GM12872 (cell line): ENCODE data around the gene SLC26A1.

Source experiments
- TF ChIP-seq, protein P1 (sequence below): IDR thresholded peaks from 3 replicates; pipeline ENCODE4 v1.5.1; 2011; ENCODE audit warnings: low read depth, mild to moderate bottlenecking, low read length, moderate library complexity; ENCODE audit not compliant: insufficient read depth

SLC26A1 gene

DNA sequence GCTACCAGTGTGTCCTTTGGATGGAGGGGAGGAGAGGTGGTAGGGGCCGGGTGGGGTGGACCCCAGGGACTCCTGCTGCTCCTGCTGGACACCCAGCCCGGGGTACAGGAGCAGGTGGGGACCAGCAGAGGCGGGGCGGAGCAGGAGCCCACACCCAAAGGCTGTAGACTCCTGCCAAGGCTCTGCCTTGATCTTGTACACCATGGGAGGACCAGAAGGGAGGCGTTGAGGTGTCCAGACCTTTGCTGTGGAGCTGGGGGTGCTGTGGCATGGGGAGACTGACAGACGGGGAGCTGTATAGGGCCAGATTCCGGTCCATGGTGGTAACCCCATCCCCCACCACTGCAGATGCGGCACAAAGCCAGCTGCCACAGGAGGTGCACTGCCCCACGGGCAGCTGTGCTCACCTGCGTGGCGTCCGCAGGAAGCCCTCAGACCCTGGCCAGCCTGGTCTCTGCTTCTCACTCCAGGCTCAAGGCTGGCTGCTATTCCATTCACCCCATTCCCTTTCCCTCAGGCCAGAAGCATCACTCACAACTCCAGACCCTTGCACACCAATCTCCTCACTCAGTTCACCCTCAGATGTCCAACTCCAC is 5.0 kb upstream of the SLC26A1 start:
- TF ChIP-seq, protein P1, sequence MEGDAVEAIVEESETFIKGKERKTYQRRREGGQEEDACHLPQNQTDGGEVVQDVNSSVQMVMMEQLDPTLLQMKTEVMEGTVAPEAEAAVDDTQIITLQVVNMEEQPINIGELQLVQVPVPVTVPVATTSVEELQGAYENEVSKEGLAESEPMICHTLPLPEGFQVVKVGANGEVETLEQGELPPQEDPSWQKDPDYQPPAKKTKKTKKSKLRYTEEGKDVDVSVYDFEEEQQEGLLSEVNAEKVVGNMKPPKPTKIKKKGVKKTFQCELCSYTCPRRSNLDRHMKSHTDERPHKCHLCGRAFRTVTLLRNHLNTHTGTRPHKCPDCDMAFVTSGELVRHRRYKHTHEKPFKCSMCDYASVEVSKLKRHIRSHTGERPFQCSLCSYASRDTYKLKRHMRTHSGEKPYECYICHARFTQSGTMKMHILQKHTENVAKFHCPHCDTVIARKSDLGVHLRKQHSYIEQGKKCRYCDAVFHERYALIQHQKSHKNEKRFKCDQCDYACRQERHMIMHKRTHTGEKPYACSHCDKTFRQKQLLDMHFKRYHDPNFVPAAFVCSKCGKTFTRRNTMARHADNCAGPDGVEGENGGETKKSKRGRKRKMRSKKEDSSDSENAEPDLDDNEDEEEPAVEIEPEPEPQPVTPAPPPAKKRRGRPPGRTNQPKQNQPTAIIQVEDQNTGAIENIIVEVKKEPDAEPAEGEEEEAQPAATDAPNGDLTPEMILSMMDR = no peak

DNA sequence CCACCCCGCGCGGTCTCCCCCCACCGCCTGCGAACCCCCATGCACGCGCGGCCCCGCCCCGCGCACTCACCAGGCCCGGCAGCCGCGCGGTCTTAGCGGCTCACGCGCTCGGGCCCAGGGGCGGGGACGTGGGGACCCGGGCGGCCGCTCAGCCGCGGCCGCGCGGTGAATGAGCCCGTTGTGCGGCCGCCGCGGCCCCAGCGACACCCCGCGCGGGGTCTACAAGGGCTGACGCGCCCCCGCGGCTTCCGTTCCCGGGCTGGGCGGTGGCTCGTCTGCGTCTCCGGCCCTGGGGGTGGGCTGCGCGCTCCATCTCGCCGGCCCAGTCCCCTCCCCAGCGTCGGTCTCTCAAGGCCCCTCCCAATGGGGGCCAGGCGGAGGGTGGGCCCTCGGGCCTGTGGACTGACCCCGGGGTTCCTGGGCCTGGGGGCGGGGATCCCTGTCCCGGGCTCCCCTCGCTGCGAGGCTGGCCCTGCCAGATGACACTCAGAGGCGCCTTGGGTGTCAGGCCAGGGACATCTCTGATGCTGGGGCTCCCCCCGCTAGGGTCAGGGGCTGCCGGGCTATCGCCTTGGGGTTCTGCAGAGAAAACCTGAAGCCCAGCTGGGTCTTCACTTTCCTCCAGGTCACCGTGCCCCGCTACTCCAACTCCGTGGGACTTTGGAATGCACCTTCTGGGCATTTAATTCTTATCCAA is 4.3 kb upstream of the SLC26A1 start:
- TF ChIP-seq, protein P1 = no peak

DNA sequence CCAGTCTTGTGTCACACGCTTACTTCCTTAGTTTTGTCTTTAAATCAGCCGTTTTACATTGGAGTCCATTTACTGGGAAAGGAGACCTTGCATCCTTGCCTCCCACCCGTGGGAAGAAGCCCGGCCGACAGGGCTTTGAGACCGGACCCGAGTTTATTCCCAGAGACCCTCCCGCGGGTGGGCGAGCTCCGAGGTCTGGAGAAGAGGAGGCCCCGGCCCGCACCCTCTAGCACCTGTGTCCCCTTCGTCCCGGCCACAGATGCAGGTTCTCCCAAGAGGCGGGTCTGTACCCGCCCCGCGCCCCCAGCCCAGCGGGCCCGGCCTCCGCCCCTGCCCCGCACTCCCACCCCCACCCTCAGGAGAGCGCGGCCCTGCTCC is 3.8 kb upstream of the SLC26A1 start:
- TF ChIP-seq, protein P1 = no peak

DNA sequence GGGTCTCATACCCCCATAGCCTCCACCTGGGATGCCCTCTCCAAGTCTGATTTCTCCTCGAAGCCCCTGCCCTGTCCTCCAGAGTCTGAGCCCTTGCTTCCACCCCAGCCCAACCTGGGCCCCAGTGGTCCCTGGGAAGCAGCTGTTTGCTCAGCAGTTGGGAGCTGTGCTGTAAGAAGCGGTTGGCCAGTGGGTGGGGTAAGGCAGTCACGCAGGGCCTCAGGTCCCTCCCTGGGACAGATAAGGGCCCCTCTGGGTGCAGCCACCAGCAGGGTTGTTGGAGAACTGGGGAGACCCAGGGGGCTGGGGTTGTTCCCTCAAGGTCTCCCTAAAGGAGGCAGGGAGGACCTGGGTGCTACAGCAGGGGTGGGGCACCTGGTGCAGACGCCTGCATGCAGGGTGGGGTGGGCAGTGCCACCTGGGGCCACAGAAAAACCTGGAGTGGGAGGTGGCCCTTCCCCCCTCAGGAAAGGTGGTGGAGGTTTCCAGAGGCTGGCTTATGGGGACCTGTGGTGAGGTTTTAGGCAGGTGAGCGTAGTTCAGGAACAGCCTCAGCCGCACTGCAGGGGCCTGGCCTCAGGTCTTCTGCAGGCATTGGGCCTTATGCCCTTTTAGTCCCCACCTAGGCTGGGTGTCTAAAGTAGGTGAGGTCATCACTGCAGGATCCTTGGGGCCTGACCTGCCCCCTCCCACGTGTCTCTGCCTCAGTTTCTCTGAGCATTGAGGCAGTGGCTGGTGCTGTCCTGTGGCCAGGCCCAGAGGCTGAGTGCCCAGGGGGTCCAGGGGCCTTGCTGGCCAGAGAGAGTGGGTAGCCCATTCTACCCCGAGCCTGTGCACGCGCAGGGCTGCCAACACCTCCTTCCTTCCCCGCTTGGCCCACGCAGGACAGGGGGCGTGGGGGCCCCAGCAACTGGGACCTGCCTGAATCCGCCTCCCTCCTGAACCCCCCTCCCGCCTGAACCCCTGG is 3.1 kb upstream of the SLC26A1 start:
- TF ChIP-seq, protein P1 = no peak

DNA sequence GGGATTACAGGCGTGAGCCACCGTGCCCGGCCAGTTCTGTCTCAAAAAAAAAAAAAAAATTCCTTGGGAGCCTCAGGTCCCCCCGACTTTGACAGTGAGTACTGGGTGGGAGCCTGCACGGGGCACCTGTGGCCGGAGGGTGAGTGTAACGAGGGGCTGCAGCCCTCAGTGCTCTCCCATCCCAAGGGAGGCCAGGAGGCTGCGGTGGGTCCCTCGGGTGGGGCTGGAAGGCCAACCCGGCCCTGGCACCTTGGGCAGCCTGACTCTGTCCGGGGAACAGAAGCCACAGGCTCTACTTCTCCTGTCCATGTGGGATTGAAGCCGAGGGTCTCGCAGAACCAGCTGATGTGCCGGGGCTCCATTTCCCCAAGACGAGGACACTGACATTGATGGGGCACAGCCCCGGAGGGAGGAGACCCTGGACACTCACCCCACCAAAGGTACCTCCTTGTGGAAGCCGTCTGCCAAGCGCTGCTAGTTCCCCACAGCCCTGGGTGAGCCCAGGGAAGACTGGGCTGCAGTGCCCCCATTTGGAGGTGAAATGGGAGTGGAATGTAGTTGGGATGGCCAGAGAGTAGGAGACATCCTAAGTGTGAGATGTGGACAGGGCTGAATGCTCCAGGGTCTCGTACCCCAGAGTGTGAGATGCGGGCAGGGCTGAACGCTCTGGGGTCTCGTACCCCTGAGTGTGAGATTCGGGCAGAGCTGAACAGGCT is 2.3 kb upstream of the SLC26A1 start:
- TF ChIP-seq, protein P1 = no peak

DNA sequence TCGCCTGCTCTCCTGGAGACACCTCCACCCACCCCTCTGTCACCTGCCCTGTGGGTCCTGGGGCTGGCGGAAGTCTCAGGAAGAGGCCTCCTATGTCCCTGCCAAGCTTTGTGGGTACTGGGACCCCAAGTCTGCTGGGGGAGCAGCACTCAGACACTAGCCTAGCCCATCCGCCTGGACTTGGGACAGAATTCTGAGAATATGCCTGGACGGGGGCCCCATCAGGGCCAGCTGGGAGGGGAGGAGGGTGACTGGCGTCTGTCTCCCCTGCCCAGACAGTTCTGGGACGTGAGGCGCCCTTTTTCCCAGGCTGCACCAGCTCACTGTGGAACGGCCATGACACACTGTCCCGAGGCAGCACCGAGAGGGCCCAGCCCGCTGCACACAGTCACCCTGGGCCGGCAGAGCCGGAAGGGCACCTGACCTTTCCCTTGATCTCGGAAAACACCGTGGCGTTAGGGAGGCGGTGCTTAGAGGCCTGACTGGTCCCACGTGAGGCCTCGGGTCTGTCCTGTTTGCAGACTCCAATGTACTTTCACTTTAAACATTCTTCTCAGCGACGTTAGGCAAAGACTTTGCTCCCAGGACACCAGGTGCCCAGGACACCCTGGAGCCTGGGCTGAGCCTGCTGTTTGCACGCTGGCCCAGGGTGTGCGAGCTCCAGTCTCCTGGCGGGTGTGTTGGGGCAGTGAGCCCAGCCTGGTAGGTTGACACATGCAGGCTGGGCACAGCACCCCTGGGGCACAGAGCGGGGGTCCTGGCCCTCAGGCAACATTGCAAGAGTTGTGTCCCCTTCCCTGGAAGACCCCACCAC is 700 bp downstream of the SLC26A1 start:
- TF ChIP-seq, protein P1 = no peak
